D721Med (cell line): ENCODE data around the gene TIMP1.
A peak's percentile ranks its signal among the peaks of the same experiment; 100 is the strongest.

Experiments used
- DNase-seq: peaks from one replicate; pipeline ENCODE4 v3.0.0; 2011; ENCODE audit warnings: low spot score; ENCODE audit not compliant: insufficient read length
- FAIRE-seq: peaks from 2 replicates; lab custom pipeline; 2011; peaks lifted over from hg19 to GRCh38; lab: Jason Lieb, UNC
- TF ChIP-seq, protein P1 (sequence below): IDR thresholded peaks from 2 replicates; pipeline ENCODE4 v1.5.1; 2012; ENCODE audit warnings: mild to moderate bottlenecking, control low read depth; ENCODE audit not compliant: insufficient read depth; ENCODE audit errors: missing control alignments

TIMP1 gene

DNA sequence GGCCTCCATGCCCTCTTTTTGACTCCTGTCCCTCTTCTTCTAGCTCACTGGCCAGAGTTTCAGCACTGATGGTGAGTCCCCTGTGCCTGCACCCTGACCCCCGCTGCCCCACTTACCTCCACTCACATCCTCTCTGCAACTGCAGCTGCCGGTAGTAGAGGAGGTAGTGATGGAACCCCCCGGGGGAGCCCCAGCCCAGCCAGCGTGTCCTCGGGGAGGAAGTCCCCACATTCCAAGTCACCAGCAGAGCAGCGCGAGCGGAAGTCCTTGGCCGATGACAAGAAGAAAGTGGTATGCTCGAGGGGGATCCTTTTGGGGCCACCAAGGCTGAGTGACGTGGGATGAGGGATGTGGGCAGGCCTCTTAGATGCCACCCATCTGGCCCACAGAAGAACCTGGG, 15.4 kb upstream of the TIMP1 start:
- FAIRE-seq (no peak), DNase-seq (no peak)
- TF ChIP-seq, protein P1, sequence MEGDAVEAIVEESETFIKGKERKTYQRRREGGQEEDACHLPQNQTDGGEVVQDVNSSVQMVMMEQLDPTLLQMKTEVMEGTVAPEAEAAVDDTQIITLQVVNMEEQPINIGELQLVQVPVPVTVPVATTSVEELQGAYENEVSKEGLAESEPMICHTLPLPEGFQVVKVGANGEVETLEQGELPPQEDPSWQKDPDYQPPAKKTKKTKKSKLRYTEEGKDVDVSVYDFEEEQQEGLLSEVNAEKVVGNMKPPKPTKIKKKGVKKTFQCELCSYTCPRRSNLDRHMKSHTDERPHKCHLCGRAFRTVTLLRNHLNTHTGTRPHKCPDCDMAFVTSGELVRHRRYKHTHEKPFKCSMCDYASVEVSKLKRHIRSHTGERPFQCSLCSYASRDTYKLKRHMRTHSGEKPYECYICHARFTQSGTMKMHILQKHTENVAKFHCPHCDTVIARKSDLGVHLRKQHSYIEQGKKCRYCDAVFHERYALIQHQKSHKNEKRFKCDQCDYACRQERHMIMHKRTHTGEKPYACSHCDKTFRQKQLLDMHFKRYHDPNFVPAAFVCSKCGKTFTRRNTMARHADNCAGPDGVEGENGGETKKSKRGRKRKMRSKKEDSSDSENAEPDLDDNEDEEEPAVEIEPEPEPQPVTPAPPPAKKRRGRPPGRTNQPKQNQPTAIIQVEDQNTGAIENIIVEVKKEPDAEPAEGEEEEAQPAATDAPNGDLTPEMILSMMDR = no peak

DNA sequence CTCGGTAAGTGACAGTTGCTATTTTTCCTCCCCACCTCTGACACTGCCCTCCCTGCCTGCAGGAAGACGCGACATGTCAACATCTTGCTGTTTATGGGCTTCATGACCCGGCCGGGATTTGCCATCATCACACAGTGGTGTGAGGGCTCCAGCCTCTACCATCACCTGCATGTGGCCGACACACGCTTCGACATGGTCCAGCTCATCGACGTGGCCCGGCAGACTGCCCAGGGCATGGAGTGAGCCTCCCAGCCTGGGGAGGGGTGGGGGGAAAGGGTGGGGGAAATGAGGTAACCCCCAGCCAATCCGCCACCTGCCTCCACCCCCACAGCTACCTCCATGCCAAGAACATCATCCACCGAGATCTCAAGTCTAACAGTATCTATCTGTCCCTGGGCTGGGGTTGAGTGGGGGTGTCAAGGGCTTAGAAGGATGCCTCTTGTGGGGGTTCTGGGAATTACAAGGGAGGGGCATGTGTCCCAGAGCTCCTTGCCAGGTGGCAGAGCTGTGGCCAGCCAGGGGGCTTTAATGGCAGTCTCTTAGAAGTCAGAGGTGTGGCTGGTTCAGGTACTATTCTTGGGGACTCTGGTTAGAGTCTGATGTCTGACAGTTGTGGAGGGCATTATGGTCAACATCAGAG, 13.5 kb upstream of the TIMP1 start:
- no peak for DNase-seq
- TF ChIP-seq, protein P1 = peak; percentile 7
- FAIRE-seq = no peak

DNA sequence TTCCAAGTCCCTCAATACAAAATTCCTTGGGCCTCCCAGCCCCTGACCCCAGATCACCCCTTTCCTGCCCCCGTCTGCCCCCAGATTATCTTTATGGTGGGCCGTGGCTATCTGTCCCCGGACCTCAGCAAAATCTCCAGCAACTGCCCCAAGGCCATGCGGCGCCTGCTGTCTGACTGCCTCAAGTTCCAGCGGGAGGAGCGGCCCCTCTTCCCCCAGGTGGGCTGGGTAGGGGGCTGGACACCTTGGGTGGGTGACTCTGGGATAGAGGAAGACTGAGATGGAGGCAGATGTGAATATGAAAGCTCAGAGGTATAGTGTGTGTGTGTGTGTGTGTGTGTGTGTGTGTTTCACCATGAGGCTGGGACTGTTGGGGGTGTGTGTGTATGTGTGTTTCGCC, 11.4 kb upstream of the TIMP1 start:
- TF ChIP-seq, protein P1 = no peak
- DNase-seq (no peak), FAIRE-seq (no peak)

DNA sequence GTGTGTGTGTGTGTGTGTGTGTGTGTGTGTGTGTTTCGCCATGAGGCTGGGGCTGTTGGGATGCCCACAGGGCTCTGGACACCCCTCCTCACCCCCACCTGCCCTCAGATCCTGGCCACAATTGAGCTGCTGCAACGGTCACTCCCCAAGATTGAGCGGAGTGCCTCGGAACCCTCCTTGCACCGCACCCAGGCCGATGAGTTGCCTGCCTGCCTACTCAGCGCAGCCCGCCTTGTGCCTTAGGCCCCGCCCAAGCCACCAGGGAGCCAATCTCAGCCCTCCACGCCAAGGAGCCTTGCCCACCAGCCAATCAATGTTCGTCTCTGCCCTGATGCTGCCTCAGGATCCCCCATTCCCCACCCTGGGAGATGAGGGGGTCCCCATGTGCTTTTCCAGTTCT, 11.0 kb upstream of the TIMP1 start:
- no peak for FAIRE-seq
- TF ChIP-seq, protein P1 = no peak
- no peak for DNase-seq

DNA sequence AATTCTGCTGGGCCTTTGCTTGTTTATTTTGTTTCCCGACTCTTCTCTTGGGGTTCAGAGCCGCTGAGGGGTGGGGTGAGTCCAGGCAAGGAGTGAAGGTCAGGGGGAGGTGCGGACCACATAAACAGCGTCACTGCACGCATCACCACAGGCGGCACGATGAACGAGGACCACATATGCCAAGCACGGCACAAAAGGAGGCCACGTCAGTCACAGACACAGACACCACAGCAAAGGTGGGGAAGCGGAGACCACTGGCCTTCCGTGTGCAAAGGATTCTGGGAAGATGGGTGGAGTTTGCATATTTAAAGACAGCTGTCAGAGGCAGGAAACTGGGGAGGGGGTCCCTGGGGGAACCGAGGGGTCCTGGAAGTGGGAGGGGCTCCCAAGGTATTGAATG, 10.3 kb upstream of the TIMP1 start:
- DNase-seq (no peak), FAIRE-seq (no peak)
- TF ChIP-seq, protein P1 = no peak

DNA sequence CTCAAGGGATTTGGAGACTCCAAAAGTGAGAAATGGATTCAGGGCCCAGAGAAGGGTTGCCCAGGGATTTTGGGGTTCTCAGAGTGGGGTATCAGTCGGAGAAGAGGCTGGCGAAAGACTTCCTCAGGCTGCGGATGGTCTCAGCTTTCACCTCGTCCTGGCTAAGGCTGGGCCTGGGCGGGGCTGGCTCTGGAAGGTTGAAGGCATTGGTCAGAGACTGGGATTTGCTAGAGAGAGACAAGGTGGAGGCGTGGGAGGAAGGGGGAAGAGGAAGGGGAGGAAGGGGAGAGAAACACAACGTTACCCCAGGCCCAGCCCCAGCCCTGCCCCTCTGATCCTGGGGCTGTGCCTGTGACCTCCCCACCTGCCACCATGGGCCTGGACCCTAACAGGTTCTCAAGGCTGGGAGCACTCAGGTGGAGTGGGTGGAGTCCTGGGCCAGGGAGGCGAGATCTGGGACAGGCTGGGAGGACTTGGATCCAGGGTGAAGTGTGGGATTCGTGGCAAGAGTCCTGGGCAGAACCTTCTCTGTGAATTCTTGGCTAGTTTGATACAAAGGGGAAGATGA, 9.4 kb upstream of the TIMP1 start:
- TF ChIP-seq, protein P1 = no peak
- FAIRE-seq = no peak
- no peak for DNase-seq
